Measurements from ENCODE around the gene TEX22.

- TF ChIP-seq CTCF (IDR thresholded peaks at IDR 0.05) = no peak
- no peak for TF ChIP-seq POLR2A (IDR thresholded peaks at IDR 0.05)
Observed at GRCh38 chr14:105452963-105453362, 54.6 kb downstream of the TEX22 start.

Measured in lower leg skin (tissue), 3 donors.